GM12874 (cell line): ENCODE data around the gene RAB11A.

ENCODE experiments used
- TF ChIP-seq, protein P1 (sequence below): IDR thresholded peaks from 2 replicates; pipeline ENCODE4 v1.5.1; 2011; ENCODE audit warnings: low read depth, mild to moderate bottlenecking, control low read depth, low read length, moderate library complexity; ENCODE audit not compliant: insufficient read depth

The RAB11A gene

GRCh38 chr15:65837301-65838294 lies 31.7 kb upstream of the RAB11A start:
- TF ChIP-seq, protein P1, sequence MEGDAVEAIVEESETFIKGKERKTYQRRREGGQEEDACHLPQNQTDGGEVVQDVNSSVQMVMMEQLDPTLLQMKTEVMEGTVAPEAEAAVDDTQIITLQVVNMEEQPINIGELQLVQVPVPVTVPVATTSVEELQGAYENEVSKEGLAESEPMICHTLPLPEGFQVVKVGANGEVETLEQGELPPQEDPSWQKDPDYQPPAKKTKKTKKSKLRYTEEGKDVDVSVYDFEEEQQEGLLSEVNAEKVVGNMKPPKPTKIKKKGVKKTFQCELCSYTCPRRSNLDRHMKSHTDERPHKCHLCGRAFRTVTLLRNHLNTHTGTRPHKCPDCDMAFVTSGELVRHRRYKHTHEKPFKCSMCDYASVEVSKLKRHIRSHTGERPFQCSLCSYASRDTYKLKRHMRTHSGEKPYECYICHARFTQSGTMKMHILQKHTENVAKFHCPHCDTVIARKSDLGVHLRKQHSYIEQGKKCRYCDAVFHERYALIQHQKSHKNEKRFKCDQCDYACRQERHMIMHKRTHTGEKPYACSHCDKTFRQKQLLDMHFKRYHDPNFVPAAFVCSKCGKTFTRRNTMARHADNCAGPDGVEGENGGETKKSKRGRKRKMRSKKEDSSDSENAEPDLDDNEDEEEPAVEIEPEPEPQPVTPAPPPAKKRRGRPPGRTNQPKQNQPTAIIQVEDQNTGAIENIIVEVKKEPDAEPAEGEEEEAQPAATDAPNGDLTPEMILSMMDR, result no peak

GRCh38 chr15:65839354-65839901 lies 29.9 kb upstream of the RAB11A start:
- TF ChIP-seq, protein P1, result no peak

GRCh38 chr15:65839985-65840384 lies 29.3 kb upstream of the RAB11A start:
- TF ChIP-seq, protein P1, result no peak

DNA sequence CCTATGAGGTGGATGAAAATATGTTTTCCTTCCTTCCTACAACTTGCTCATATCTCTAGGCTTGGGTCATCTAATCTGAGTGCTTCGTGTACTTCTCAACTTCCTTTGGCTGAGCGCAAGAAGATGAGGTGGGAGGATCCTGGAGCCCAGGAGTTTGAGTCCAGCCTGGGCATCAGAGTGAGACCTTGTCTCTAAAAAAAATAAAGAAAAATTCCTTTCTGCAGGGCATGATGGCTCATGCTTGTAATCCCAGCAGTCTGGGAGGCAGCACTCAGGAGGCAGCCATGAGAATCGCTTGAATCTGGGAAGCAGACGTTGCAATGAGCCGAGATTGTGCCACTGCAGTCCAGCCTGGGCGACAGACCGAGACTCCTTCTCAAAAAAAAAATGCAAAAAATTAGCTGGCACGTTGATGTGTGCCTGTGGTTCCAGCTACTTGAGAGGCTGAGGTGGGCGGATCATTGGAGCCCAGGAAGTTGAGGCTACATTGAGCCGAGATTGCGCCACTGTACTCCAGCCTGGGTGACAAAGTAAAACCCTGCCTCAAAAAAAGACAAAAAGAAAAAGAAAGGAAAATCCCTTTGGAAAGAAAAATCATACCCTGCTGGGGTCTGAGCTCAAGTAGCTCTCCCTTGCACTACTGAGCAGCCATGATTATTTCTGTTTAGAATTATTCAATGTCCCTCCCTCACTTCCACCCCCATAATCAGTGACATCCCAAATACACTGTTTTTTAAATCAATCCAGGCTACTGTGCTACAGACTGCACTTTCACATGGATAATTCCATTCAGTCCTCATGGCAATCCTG lies 28.0 kb upstream of the RAB11A start:
- TF ChIP-seq, protein P1, result no peak

GRCh38 chr15:65845826-65846519 lies 23.3 kb upstream of the RAB11A start:
- TF ChIP-seq, protein P1, result no peak

DNA sequence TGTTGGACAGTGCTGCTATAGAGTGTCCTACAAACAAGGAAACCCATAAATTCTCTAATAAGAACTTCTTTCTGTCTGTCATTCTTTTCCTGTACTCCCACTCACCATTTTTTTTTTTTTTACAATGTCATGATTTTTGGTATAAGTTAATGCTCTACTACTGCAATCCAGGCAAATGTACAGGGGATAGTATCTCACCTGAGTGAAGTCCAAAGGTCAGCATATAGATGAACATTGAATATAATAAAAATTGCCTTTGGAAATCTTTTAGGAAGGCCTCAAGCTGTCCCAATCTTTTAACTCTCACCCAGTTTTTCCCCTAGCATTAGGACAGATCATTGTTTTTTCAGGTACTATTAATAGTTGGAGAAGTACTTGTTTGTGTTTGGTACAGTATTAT lies 21.3 kb upstream of the RAB11A start:
- TF ChIP-seq, protein P1, result no peak

DNA sequence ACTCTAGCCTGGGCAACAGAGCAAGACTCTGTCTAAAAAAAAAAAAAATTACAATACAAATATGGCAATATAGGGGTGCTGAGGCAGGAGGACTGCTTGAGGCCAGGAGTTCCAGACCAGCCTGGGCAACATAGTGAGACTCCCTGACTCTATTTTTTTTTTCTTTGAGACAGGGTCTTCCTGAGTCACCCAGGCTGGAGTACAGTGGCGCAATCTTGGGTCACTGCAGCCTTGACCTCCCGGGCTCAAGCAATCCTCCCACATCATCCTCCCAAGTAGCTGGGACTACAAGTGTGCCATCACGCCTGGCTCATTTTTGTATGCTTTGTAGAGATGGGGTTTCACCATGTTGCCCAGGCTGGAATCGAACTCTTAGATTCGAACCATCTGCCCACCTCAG lies 17.3 kb upstream of the RAB11A start:
- TF ChIP-seq, protein P1, result no peak
